HCT116 (cell line): ENCODE results near the gene PRR7. TPM values are rescaled to one million over a fixed set of nuclear protein-coding genes. Genes with fewer than 3 reads are reported as not detected.

ENCODE experiments used
- ATAC-seq: fragments of 200-7000 bp; cut with Tn5 transposase; 2 replicates; pipeline ENCODE4 v1.9.1; 2020; ENCODE audit warnings: mild to moderate bottlenecking, moderate library complexity
- BruUV-seq: library from RNA; stranded (reverse); fragments of 400-500 nt; replicated peaks from 2 replicates; lab custom pipeline; 2021; lab: Mats Ljungman, UMichigan
- CTCF ChIA-PET: fragments of 300-600 bp; sonication (Branson Sonifier 250); formaldehyde crosslinking; loops from one replicate; lab custom pipeline; 2021; ENCODE audit warnings: antibody characterized with exemption; lab: Charles Lee
- POLR2A ChIA-PET: fragments of 300-600, 350-600 bp; sonication (Branson Sonifier 250); formaldehyde crosslinking; loops from one replicate; lab custom pipeline; 2021; ENCODE audit warnings: antibody characterized with exemption; lab: Charles Lee
- RAD21 ChIA-PET, 2 experiments: fragments of 300-600 bp; sonication (Branson Sonifier 250); formaldehyde crosslinking; loops; one replicate each; lab custom pipeline; 2023; ENCODE audit warnings: low total read pairs in 2 of 2; ENCODE audit not compliant: uncharacterized antibody in 2 of 2, unreplicated experiment in 2 of 2, low non-redundant PET in 1 of 2; lab: Charles Lee
- DNase-seq: peaks from one replicate; pipeline ENCODE4 v3.0.0-alpha.2; 2010; ENCODE audit warnings: low read depth, low spot score
- H2AFZ ChIP-seq: fragments of 200-600 bp; shearing (Covaris generic), sonication (generic); 2 replicates; pipeline ENCODE4 v1.6.1; 2017; ENCODE audit warnings: low read depth, mixed run types, mixed read lengths, antibody characterized with exemption, low read length; ENCODE audit not compliant: poor library complexity, severe bottlenecking
- H3K27ac ChIP-seq: 2 replicates; pipeline ENCODE4 v1.5.1; 2012; ENCODE audit warnings: low read depth, low read length
- H3K27me3 ChIP-seq: fragments of 200-600 bp; sonication (generic); 2 replicates; pipeline ENCODE4 v1.6.1; 2016; ENCODE audit warnings: mixed run types, low read length, mixed read lengths; ENCODE audit not compliant: insufficient read depth
- H3K36me3 ChIP-seq, 2 experiments: fragments of 200-500 bp in 1 of 2; fragments of 200-600 bp in 1 of 2; sonication (Bioruptor generic) in 1 of 2; sonication (generic) in 1 of 2; 2 replicates each; pipeline versions ENCODE4 v1.5.1 to v1.6.1; 2014 to 2016; ENCODE audit warnings: low read length in 2 of 2, inconsistent platforms in 1 of 2, mixed read lengths in 1 of 2, mixed run types in 1 of 2; ENCODE audit not compliant: insufficient read depth in 2 of 2, control insufficient read depth in 1 of 2
- H3K4me1 ChIP-seq, 2 experiments: fragments of 200-600 bp in 1 of 2; sonication (generic) in 1 of 2; 2 replicates each; pipeline versions ENCODE4 v1.5.1 to v1.6.1; 2012 to 2017; ENCODE audit warnings: low read length in 2 of 2, inconsistent platforms in 1 of 2, mild to moderate bottlenecking in 1 of 2, mixed read lengths in 1 of 2, mixed run types in 1 of 2, moderate library complexity in 1 of 2; ENCODE audit not compliant: insufficient read depth in 2 of 2, control insufficient read depth in 1 of 2
- H3K4me2 ChIP-seq: fragments of 200-600 bp; sonication (generic); 2 replicates; pipeline ENCODE4 v1.6.1; 2017; ENCODE audit warnings: mixed run types, low read length, mixed read lengths
- H3K4me3 ChIP-seq, 2 experiments: fragments of 200-600 bp in 1 of 2; sonication (generic) in 1 of 2; replicated peaks in 1 of 2; 2 replicates each; pipeline ENCODE4 v1.5.1; 2011 to 2016; ENCODE audit warnings: low read length in 2 of 2, control low read depth in 1 of 2, low read depth in 1 of 2, mild to moderate bottlenecking in 1 of 2, mixed read lengths in 1 of 2, mixed run types in 1 of 2
- H3K79me2 ChIP-seq: fragments of 200-600 bp; sonication (generic); 2 replicates; pipeline ENCODE4 v1.6.1; 2017; ENCODE audit warnings: mild to moderate bottlenecking, mixed run types, low read length, moderate library complexity, mixed read lengths; ENCODE audit not compliant: insufficient read depth
- H3K9ac ChIP-seq: fragments of 200-600 bp; sonication (generic); 2 replicates; pipeline ENCODE4 v1.6.1; 2016; ENCODE audit warnings: low read length, mixed read lengths
- H3K9me2 ChIP-seq: fragments of 200-600 bp; sonication (generic), shearing (Covaris generic); 2 replicates; pipeline ENCODE4 v1.6.1; 2017; ENCODE audit warnings: mixed run types, mild to moderate bottlenecking, moderate library complexity; ENCODE audit not compliant: insufficient read depth
- H3K9me3 ChIP-seq, 2 experiments: fragments of 200-500 bp in 1 of 2; fragments of 200-600 bp in 1 of 2; sonication (Bioruptor generic) in 1 of 2; sonication (generic) in 1 of 2; 2 replicates each; pipeline ENCODE4 v1.6.1; 2014 to 2017; ENCODE audit warnings: low read length in 2 of 2, mixed read lengths in 2 of 2, inconsistent platforms in 1 of 2, low read depth in 1 of 2, mild to moderate bottlenecking in 1 of 2, mixed run types in 1 of 2, moderate library complexity in 1 of 2; ENCODE audit not compliant: control insufficient read depth in 1 of 2, insufficient read depth in 1 of 2
- H4K20me1 ChIP-seq: fragments of 200-600 bp; sonication (generic), shearing (Covaris generic); 2 replicates; pipeline ENCODE4 v1.6.1; 2017; ENCODE audit warnings: mixed run types, mild to moderate bottlenecking, moderate library complexity; ENCODE audit not compliant: insufficient read depth
- ATF3 ChIP-seq: IDR thresholded peaks from 2 replicates; pipeline ENCODE4 v1.6.1; 2012
- CBX3 ChIP-seq: IDR thresholded peaks from 2 replicates; pipeline ENCODE4 v1.6.1; 2012; ENCODE audit warnings: low read depth
- CEBPB ChIP-seq: IDR thresholded peaks from 2 replicates; pipeline ENCODE4 v1.6.1; 2012; ENCODE audit warnings: low read depth
- CTCF ChIP-seq, 3 experiments: fragments of 200-600 bp in 1 of 3; sonication (generic) in 1 of 3; IDR thresholded peaks in 2 of 3; conservative IDR thresholded peaks in 1 of 3; 2 replicates each; pipeline ENCODE4 v1.5.1; 2012 to 2017; ENCODE audit warnings: low read depth in 2 of 3, low read length in 2 of 3, antibody characterized with exemption in 1 of 3, borderline replicate concordance in 1 of 3, control low read depth in 1 of 3, mild to moderate bottlenecking in 1 of 3, mixed read lengths in 1 of 3, mixed run types in 1 of 3, moderate library complexity in 1 of 3; ENCODE audit not compliant: insufficient read depth in 1 of 3
- EGR1 ChIP-seq: IDR thresholded peaks from 2 replicates; pipeline ENCODE4 v1.6.1; 2012; ENCODE audit warnings: low read depth
- EZH2 ChIP-seq: fragments of 200-600 bp; sonication (generic); IDR thresholded peaks from 2 replicates; pipeline ENCODE4 v1.6.1; 2017; ENCODE audit warnings: antibody characterized with exemption, mixed run types
- FOSL1 ChIP-seq: IDR thresholded peaks from 2 replicates; pipeline ENCODE4 v1.6.1; 2012; ENCODE audit warnings: low read depth
- JUND ChIP-seq: IDR thresholded peaks from 2 replicates; pipeline ENCODE4 v1.6.1; 2012
- POLR2A ChIP-seq: IDR thresholded peaks from 2 replicates; pipeline ENCODE4 v1.7.0; 2011; ENCODE audit warnings: borderline replicate concordance; ENCODE audit not compliant: insufficient read depth, insufficient read length; ENCODE audit errors: extremely low read depth
- POLR2AphosphoS5 ChIP-seq: IDR thresholded peaks from 2 replicates; pipeline ENCODE4 v1.6.1; 2011; ENCODE audit warnings: mild to moderate bottlenecking, low read depth, low read length, moderate library complexity
- RAD21 ChIP-seq: IDR thresholded peaks from 2 replicates; pipeline ENCODE4 v1.6.1; 2012; ENCODE audit warnings: low read depth, mild to moderate bottlenecking
- SRF ChIP-seq: IDR thresholded peaks from 2 replicates; pipeline ENCODE4 v1.6.1; 2012; ENCODE audit warnings: low read depth
- TCF7L2 ChIP-seq: IDR thresholded peaks from 2 replicates; pipeline ENCODE4 v1.7.0; 2011; ENCODE audit warnings: borderline replicate concordance, inconsistent platforms; ENCODE audit not compliant: insufficient read depth, insufficient read length; ENCODE audit errors: extremely low read depth
- YY1 ChIP-seq: IDR thresholded peaks from 2 replicates; pipeline ENCODE4 v1.6.1; 2011; ENCODE audit warnings: low read length, low read depth, moderate library complexity, mild to moderate bottlenecking; ENCODE audit not compliant: insufficient replicate concordance; ENCODE audit errors: extremely low read depth
- ZBTB33 ChIP-seq: IDR thresholded peaks from 2 replicates; pipeline ENCODE4 v1.6.1; 2011; ENCODE audit warnings: mild to moderate bottlenecking, low read length, moderate library complexity; ENCODE audit not compliant: insufficient replicate concordance; ENCODE audit errors: extremely low read depth
- ZNF274 ChIP-seq: fragments of 200-500 bp; sonication (Bioruptor generic); IDR thresholded peaks from 2 replicates; pipeline ENCODE4 v1.6.1; 2014; ENCODE audit warnings: mild to moderate bottlenecking, low read depth, low read length, inconsistent platforms
- intact Hi-C: fragments of 100-400 bp; cut with micrococcal nuclease; formaldehyde crosslinking; loops from 2 replicates; pipeline ENCODE4 v1.10.0; 2022
- total RNA-seq: library from RNA; stranded (reverse); gene quantifications from one replicate; pipeline ENCODE4 v1.2.1, GENCODE V29; 2021; ENCODE audit not compliant: unreplicated experiment

Gene PRR7
- total RNA-seq, 1 experiment from 2014 or later, result 39.9 TPM

DNA sequence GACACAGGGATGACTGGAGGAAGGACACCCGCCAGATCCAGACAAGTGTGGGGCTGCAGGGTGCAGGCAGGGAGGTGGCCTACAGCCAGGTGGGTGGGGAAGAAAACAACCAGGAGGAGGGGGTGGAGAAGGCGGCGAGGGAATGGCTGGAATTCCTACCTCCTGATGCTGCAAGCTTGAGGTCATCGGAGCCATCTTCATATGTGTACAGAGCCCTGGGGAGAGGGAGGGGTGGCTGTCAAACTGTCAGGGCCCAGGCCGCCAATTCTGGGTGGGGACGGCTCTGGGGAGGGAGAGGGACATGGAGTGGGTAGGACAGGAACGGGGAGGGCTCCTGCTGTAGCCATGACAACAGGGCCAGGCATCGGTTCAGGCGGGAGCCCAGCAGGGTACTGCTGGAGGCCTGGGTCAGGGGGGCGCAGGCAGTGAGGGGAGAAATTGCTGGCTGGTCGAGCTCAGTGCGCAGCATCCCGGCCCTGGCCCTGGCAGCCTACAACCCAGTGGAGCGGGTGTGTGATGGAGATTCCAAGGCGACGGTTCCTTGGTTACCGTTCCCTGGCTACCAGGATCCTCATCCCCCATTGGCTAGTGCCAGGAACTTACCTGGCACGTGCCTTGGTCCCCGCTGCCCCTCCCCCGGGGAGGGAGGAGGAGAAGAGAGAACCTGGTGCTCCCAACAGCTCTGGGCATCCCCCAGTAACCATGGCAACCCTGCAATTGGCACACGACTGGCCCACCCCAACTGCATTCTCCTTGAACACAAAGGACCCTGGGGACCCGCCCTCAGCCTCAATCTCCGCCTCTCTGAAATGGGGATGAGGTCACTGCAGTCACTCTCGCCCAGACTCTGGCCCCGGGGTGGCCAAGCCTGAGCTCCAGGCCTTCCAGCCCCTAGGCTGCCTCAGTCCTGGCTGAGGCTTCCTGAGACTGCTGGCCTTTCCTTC is 22.3 kb downstream of the PRR7 start:
- intact Hi-C loops, result no loop called here
- ATAC-seq, result no peak
- RAD21 ChIA-PET, result no interaction called here
- no peak for DNase-seq
- H3K9me2 ChIP-seq, result no peaks in the 10 kb centered on the region
- CTCF ChIA-PET, result interaction anchor here (0.9 to 1.1 kb wide), 2 partner anchors 11 to 13 kb away, joined by 3 read pairs; no protein-coding TSS in a partner anchor
- no peaks in the 10 kb centered on the region for H3K27me3 ChIP-seq
- H3K79me2 ChIP-seq, result peaks cover 39% of the 10 kb centered on the region
- H3K36me3 ChIP-seq, result peaks cover 27 to 30% of the 10 kb centered on the region in 2 experiments; a peak in 3 of 4 replicates
- TF ChIP-seq ZBTB33 (no peak), TCF7L2 (no peak), FOSL1 (no peak), POLR2AphosphoS5 (no peak), ZNF274 (no peak), CTCF (IDR thresholded peaks at IDR 0.05 in 2 of 3, conservative IDR thresholded peaks at IDR 0.05 in 1 of 3; ENCODE audit: borderline replicate concordance in 1 of 3, insufficient read depth in 1 of 3, low read depth in 2 of 3, low read length in 2 of 3) (no peak), POLR2A (no peak), CEBPB (no peak), SRF (no peak), ATF3 (no peak), EGR1 (no peak), YY1 (no peak), RAD21 (no peak), CBX3 (no peak), EZH2 (no peak), JUND (no peak)
- H2AFZ ChIP-seq, result no peak overlapping the region
- H3K9ac ChIP-seq, result no peak overlapping the region
- no peak overlapping the region; the same call in 1 of the 2 replicates for H3K27ac ChIP-seq
- no peak overlapping the region for H3K4me2 ChIP-seq
- H3K4me3 ChIP-seq, result no peak overlapping the region
- H4K20me1 ChIP-seq, result no peaks in the 10 kb centered on the region
- BruUV-seq, result no TSS peak
- peaks cover 6 to 34% of the 10 kb centered on the region in 2 experiments; a peak in 3 of 4 replicates for H3K4me1 ChIP-seq
- H3K9me3 ChIP-seq, result no peaks in the 10 kb centered on the region
- POLR2A ChIA-PET, result interaction anchor here (0.8 kb wide), 1 partner anchor 11 kb away, joined by 3 read pairs; no protein-coding TSS in a partner anchor
